Stimulated activated naive CD4-positive, alpha-beta T cell treated with Interleukin-2 at 50 U/mL for 16 hours (primary cell): ENCODE data around the gene ATF7.
"Not testable (repeated sequence)": the region's sequence is repeated elsewhere in the genome, so short reads cannot be mapped to it uniquely, and the experiment has no call there.

Source experiments
- DNase-seq: peaks from one replicate; lab custom pipeline; 2025; lab: John Stamatoyannopoulos, UW

Gene ATF7

GRCh38 chr12:53625946-53626701 lies at the start of gene ATF7:
ATF7 (minus strand) TSS chr12:53626382; CDS start chr12:53601000, 25,382 bp downstream.
- DNase-seq: peak; percentile 96

- DNase-seq: no peak
Measured at GRCh38 chr12:53674977-53675700, 49.0 kb upstream of the ATF7 start.

- DNase-seq: no peak
Measured at GRCh38 chr12:53670971-53671370, 44.8 kb upstream of the ATF7 start.

GRCh38 chr12:53670308-53670707 lies 44.1 kb upstream of the ATF7 start:
- DNase-seq: no peak

- DNase-seq: no peak
Measured at GRCh38 chr12:53667080-53667479, 40.9 kb upstream of the ATF7 start.

GRCh38 chr12:53664936-53665335 lies 38.8 kb upstream of the ATF7 start:
- DNase-seq: no peak

GRCh38 chr12:53664191-53664590 lies 38.0 kb upstream of the ATF7 start:
- DNase-seq: no peak

GRCh38 chr12:53660041-53660440 lies 33.9 kb upstream of the ATF7 start:
- DNase-seq: no peak

GRCh38 chr12:53659571-53659981 lies 33.4 kb upstream of the ATF7 start:
- DNase-seq: no peak

- no peak for DNase-seq
Measured at GRCh38 chr12:53659011-53659551, 32.9 kb upstream of the ATF7 start.

- DNase-seq: no peak
Measured at GRCh38 chr12:53657041-53657440, 30.9 kb upstream of the ATF7 start.

- no peak for DNase-seq
Measured at GRCh38 chr12:53653595-53653994, 27.4 kb upstream of the ATF7 start.

- DNase-seq: no peak
Measured at GRCh38 chr12:53652366-53652765, 26.2 kb upstream of the ATF7 start.

- no peak for DNase-seq
Measured at GRCh38 chr12:53651737-53652136, 25.6 kb upstream of the ATF7 start.

GRCh38 chr12:53646300-53646699 lies 20.1 kb upstream of the ATF7 start:
- DNase-seq: not testable (repeated sequence)

GRCh38 chr12:53645165-53645564 lies 19.0 kb upstream of the ATF7 start:
- DNase-seq: no peak

- DNase-seq: no peak
Measured at GRCh38 chr12:53644133-53644532, 18.0 kb upstream of the ATF7 start.

GRCh38 chr12:53643232-53643979 lies 17.2 kb upstream of the ATF7 start:
- no peak for DNase-seq

GRCh38 chr12:53638057-53638456 lies 11.9 kb upstream of the ATF7 start:
- DNase-seq: no peak

GRCh38 chr12:53636641-53637040 lies 10.5 kb upstream of the ATF7 start:
- DNase-seq: no peak

- not testable (repeated sequence) for DNase-seq
Measured at GRCh38 chr12:53635708-53636107, 9.5 kb upstream of the ATF7 start.

GRCh38 chr12:53631721-53632120 lies 5.5 kb upstream of the ATF7 start:
- DNase-seq: no peak
